Spleen (tissue), 11 donors: ENCODE results near the gene EFHD2. TPM values are rescaled to one million over a fixed set of nuclear protein-coding genes. Genes with fewer than 3 reads are reported as not detected.
A peak's percentile ranks its signal among the peaks of the same experiment; 100 is the strongest.

ENCODE experiments used
- DNase-seq: peaks from one replicate; pipeline ENCODE4 v3.0.0-alpha.2; 2020
- H3K27ac ChIP-seq, 8 donors: fragments of 200-600 bp; sonication (generic) in 7 of 8; 1 replicate in 4 of 8; 2 replicates in 4 of 8; pipeline versions ENCODE4 v1.5.0 to v1.8.0; 2016 to 2021; ENCODE audit warnings: inconsistent platforms in 4 of 8, mild to moderate bottlenecking in 4 of 8, moderate library complexity in 1 of 8
- H3K27me3 ChIP-seq, 7 donors: fragments of 200-600 bp; sonication (generic) in 6 of 7; replicated peaks in 1 of 7; 1 replicate in 4 of 7; 2 replicates in 3 of 7; pipeline versions ENCODE4 v1.5.0 to v1.8.0; 2016 to 2021; ENCODE audit warnings: inconsistent platforms in 3 of 7, mild to moderate bottlenecking in 1 of 7
- H3K36me3 ChIP-seq, 6 donors: fragments of 200-600 bp; sonication (generic) in 5 of 6; 1 replicate in 4 of 6; 2 replicates in 2 of 6; pipeline versions ENCODE4 v1.5.0 to v1.8.0; 2016 to 2021; ENCODE audit warnings: inconsistent platforms in 2 of 6
- H3K4me1 ChIP-seq, 6 donors: fragments of 200-600 bp; sonication (generic) in 5 of 6; 1 replicate in 3 of 6; 2 replicates in 3 of 6; pipeline versions ENCODE4 v1.5.0 to v1.8.0; 2016 to 2021; ENCODE audit warnings: inconsistent platforms in 3 of 6
- H3K4me3 ChIP-seq, 8 donors: fragments of 200-600 bp; sonication (generic) in 7 of 8; 1 replicate in 4 of 8; 2 replicates in 4 of 8; pipeline versions ENCODE4 v1.5.0 to v1.8.0; 2016 to 2021; ENCODE audit warnings: inconsistent platforms in 4 of 8, mild to moderate bottlenecking in 4 of 8, moderate library complexity in 2 of 8
- H3K9me3 ChIP-seq, 8 donors: fragments of 200-600 bp; sonication (generic) in 7 of 8; 1 replicate in 4 of 8; 2 replicates in 4 of 8; pipeline versions ENCODE4 v1.5.0 to v1.8.0; 2016 to 2021; ENCODE audit warnings: inconsistent platforms in 4 of 8
- POLR2A ChIP-seq, 3 donors: fragments of 450-650 bp; IDR thresholded peaks; one replicate each; pipeline ENCODE4 v1.5.1; 2017; ENCODE audit warnings: antibody characterized with exemption in 3 of 3, mild to moderate bottlenecking in 1 of 3
- POLR2AphosphoS5 ChIP-seq, 3 donors: sonication (generic); formaldehyde crosslinking; IDR thresholded peaks; one replicate each; pipeline ENCODE4 v1.5.1; 2017; ENCODE audit warnings: antibody characterized with exemption in 3 of 3
- WGBS, 5 donors: extraction: QIAGEN DNeasy Blood & Tissue Kit in 3 of 5; methylation state at CpG; one replicate each; pipeline versions ENCODE4 v1.1.5 to v1.1.7; 2013 to 2018; 5-methylcytosine and 5-hydroxymethylcytosine counted together
- intact Hi-C: fragments of 100-400 bp; cut with DNase I; formaldehyde crosslinking; loops from one replicate; pipeline ENCODE4 v1.15.0; 2023; ENCODE audit warnings: low total_unique reads
- polyA plus RNA-seq, 3 donors: library from polyadenylated mRNA; stranded (reverse); fragments of 200-250 nt; gene quantifications; one replicate each; pipeline ENCODE4 v1.2.1, GENCODE V29; 2013
- total RNA-seq, 7 donors: library from RNA; depleted of rRNA in 3 of 7; stranded (reverse); fragments of >200 nt in 3 of 7; fragmentation: NEBNext Ultra II Directional in 4 of 7; extraction: Animal tissue kit (Norgen Biotek cat#: 25700) in 4 of 7; gene quantifications; one replicate each; pipeline versions ENCODE4 v1.1.0 to v1.2.1, GENCODE V29; 2016 to 2021
- TF ChIP-seq, protein P1 (sequence below), 11 experiments: fragments of 200-600 bp in 7 of 11; fragments of 450-650 bp in 4 of 11; sonication (generic) in 4 of 11; IDR thresholded peaks in 8 of 11; conservative IDR thresholded peaks in 3 of 11; 1 replicate in 7 of 11; 2 replicates in 4 of 11; pipeline versions ENCODE4 v1.4.0 to v1.8.0; 2016 to 2021; ENCODE audit warnings: antibody characterized with exemption in 11 of 11, inconsistent platforms in 4 of 11, mild to moderate bottlenecking in 1 of 11
- donor health status: healthy with polysubstance abuse.
- donor health status: DM: no; HTN: no; CAD: no; lungs with moderate emphysema.
- donor health status: DM: no; HTN: no; CAD: no.
- donor health status: Bipolar disorder and iron deficiency.
- donor health status: healthy.
- donor health status: DM: no; HTN: no; CAD: no.
- donor health status: DM: yes; HTN: yes; CAD: no.

The EFHD2 gene
- total and polyA plus RNA-seq, 10 donors: 81.8 to 226 (median 155) TPM

DNA sequence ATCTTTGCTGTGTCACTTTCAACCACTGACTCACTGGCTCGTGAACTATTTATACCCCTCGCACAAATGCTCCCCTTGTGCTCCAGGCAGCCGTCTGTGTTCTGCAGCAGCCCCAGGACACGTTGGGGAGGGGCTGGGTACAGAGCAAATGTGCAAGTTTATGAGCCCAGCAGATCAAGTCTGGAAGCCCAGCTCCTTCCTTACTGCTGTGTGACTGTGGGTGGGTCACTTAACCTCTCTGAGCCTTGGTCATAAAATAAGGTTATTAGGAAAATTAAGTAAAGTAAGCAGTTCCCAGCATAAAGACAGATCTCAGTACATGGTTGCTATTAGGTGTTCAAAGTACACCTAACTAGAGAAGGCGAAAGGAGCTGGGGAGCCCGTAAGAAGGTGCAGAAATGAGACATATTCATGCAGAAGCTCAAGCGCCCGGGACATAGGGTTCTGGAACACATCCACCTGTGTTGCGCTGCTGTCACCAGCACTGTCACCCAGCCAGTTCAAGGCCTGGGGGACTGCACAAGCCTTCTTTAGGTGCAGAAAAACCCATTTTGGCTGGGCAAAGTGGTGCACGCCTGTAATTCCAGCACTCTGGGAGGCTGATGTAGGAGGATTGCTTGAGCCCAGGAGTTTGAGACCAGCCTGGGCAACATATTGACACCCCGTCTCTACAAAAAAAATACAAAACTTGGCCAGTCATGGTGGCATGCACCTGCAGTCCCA lies 13.8 kb downstream of the EFHD2 start:
- no peak for DNase-seq
- no peak overlapping the region for H3K4me3 ChIP-seq
- H3K27me3 ChIP-seq: no peaks in the 10 kb centered on the region
- H3K9me3 ChIP-seq: no peaks in the 10 kb centered on the region
- TF ChIP-seq POLR2A (IDR thresholded peaks at IDR 0.05): no peak
- TF ChIP-seq, protein P1, sequence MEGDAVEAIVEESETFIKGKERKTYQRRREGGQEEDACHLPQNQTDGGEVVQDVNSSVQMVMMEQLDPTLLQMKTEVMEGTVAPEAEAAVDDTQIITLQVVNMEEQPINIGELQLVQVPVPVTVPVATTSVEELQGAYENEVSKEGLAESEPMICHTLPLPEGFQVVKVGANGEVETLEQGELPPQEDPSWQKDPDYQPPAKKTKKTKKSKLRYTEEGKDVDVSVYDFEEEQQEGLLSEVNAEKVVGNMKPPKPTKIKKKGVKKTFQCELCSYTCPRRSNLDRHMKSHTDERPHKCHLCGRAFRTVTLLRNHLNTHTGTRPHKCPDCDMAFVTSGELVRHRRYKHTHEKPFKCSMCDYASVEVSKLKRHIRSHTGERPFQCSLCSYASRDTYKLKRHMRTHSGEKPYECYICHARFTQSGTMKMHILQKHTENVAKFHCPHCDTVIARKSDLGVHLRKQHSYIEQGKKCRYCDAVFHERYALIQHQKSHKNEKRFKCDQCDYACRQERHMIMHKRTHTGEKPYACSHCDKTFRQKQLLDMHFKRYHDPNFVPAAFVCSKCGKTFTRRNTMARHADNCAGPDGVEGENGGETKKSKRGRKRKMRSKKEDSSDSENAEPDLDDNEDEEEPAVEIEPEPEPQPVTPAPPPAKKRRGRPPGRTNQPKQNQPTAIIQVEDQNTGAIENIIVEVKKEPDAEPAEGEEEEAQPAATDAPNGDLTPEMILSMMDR (IDR thresholded peaks at IDR 0.05 in 8 of 11, conservative IDR thresholded peaks at IDR 0.05 in 3 of 11): no peak
- TF ChIP-seq POLR2AphosphoS5 (IDR thresholded peaks at IDR 0.05): no peak
- peaks cover 0 to 100% (median 36%) of the 10 kb centered on the region in 6 donors for H3K36me3 ChIP-seq
- WGBS, 5 donors: 85 to 95% (median 90%) methylated on average over 11 of the region's 11 CpGs
- H3K27ac ChIP-seq: peak overlapping the region in 2 of 8 donors; percentile 71 to 96
- peaks cover 19 to 100% (median 63%) of the 10 kb centered on the region in 6 donors for H3K4me1 ChIP-seq
- intact Hi-C loops: no loop called here

DNA sequence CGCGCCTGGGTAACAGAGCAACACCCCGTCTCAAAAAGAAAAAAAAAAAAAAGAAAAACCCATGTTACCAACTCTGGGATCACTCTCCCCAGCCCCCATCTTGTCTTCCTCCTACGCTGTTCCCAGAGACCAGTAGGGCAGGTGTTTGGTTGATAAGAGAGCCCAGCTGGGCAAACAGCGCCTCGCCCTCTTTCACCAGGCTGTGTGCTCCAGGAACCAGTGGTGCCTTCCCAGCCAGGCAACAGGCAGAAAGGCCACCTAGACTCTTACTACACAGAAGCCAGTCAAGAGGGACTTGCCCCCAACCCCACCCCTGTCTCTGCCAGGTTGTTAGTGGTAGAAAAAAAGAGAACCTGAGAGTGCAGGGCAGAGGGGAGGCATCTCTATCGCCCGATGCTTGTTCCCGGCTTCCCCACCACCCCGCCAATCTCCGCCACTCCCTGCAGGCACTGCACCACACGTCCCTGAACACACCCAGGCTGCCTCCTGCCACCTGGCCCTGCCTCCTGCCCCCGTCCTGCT lies 14.5 kb downstream of the EFHD2 start:
- H3K4me1 ChIP-seq: peaks cover 12 to 99% (median 60%) of the 10 kb centered on the region in 6 donors
- H3K4me3 ChIP-seq: no peak overlapping the region
- peaks cover 0 to 100% (median 43%) of the 10 kb centered on the region in 6 donors for H3K36me3 ChIP-seq
- no peaks in the 10 kb centered on the region for H3K9me3 ChIP-seq
- 64 to 75% (median 70%) methylated on average over 13 of the region's 13 CpGs for WGBS, 5 donors
- TF ChIP-seq POLR2A (IDR thresholded peaks at IDR 0.05) (no peak), POLR2AphosphoS5 (IDR thresholded peaks at IDR 0.05) (peak in 1 of 3 donors; percentile 63)
- TF ChIP-seq, protein P1 (IDR thresholded peaks at IDR 0.05 in 8 of 11, conservative IDR thresholded peaks at IDR 0.05 in 3 of 11): no peak
- no peak for DNase-seq
- intact Hi-C loops: no loop called here
- peak overlapping the region in 4 of 8 donors; percentile 15 to 96 (median 37) for H3K27ac ChIP-seq
- H3K27me3 ChIP-seq: no peaks in the 10 kb centered on the region

DNA sequence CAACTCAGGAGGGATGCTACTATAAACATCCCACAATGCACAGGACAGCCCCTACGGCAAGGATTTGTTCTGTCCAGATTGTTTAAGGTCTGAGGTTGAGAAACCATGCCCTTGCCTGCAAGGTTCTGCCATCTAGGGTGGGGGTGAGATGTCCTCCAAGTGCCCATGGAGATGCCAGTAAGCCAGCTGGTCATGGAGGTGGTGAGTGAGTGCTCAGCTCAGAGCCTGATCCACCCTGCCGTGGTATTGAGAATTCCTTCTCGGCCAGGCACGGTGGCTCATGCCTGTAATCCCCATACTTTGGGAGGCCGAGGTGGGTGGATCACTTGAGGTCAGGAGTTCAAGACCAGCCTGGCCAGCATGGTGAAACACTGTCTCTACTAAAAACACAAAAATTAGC lies 15.3 kb downstream of the EFHD2 start:
- Histone ChIP-seq H3K4me3 (no peak overlapping the region), H3K4me1 (peaks cover 12 to 99% (median 52%) of the 10 kb centered on the region in 6 donors), H3K27ac (peak overlapping the region in 2 of 8 donors; percentile 48 to 96), H3K36me3 (peaks cover 0 to 100% (median 51%) of the 10 kb centered on the region in 6 donors), H3K9me3 (no peaks in the 10 kb centered on the region), H3K27me3 (no peaks in the 10 kb centered on the region)
- no peak for TF ChIP-seq POLR2A (IDR thresholded peaks at IDR 0.05)
- no peak for TF ChIP-seq POLR2AphosphoS5 (IDR thresholded peaks at IDR 0.05)
- TF ChIP-seq, protein P1 (IDR thresholded peaks at IDR 0.05 in 8 of 11, conservative IDR thresholded peaks at IDR 0.05 in 3 of 11): no peak
- 83 to 96% (median 84%) methylated on average over 5 of the region's 5 CpGs for WGBS, 5 donors
- intact Hi-C loops: no loop called here
- DNase-seq: no peak

DNA sequence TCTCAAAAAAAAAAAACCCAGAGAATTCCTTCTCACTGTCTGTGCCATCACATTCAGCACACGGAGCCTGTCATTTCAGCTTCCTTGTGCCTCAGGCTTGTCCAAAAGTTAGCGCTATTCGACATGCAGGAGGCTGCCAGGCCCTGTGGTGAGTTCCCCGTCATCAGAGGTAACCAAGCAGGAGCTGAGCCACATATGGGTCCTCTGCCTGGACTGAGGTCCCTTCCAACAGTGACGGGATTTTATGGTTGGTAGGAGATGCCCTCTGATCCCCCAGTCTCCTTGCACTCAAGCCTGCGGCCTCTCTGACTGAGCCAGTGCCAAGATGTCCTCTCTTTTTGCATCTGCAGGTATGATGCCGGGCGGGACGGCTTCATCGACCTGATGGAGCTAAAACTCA lies 15.8 kb downstream of the EFHD2 start:
- Histone ChIP-seq H3K9me3 (no peaks in the 10 kb centered on the region), H3K27ac (peak overlapping the region in 2 of 8 donors; percentile 47 to 49), H3K27me3 (no peaks in the 10 kb centered on the region), H3K4me1 (peaks cover 12 to 99% (median 47%) of the 10 kb centered on the region in 6 donors), H3K36me3 (peaks cover 0 to 100% (median 51%) of the 10 kb centered on the region in 6 donors), H3K4me3 (no peak overlapping the region)
- no peak for DNase-seq
- 92 to 98% (median 94%) methylated on average over 10 of the region's 10 CpGs for WGBS, 5 donors
- intact Hi-C loops: no loop called here
- TF ChIP-seq POLR2A (IDR thresholded peaks at IDR 0.05) (no peak), POLR2AphosphoS5 (IDR thresholded peaks at IDR 0.05) (no peak)
- TF ChIP-seq, protein P1 (IDR thresholded peaks at IDR 0.05 in 8 of 11, conservative IDR thresholded peaks at IDR 0.05 in 3 of 11): no peak
